22Rv1 (cell line): ENCODE results near the gene TFF2.

Experiments used
- CTCF ChIP-seq: fragments of 450-650 bp; IDR thresholded peaks from 2 replicates; pipeline ENCODE4 v1.5.1; 2017; ENCODE audit warnings: mild to moderate bottlenecking
- ZFX ChIP-seq: fragments of 450-650 bp; IDR thresholded peaks from 2 replicates; pipeline ENCODE4 v1.6.1; 2017; ENCODE audit warnings: antibody characterized with exemption, borderline replicate concordance

- no peak for TF ChIP-seq CTCF
- no peak for TF ChIP-seq ZFX
These were observed 7.7 kb downstream of the TFF2 start for GRCh38 chr21:42343101-42343500.
